ENCODE measurements around the gene SPACA5. TPM values are rescaled to one million over a fixed set of nuclear protein-coding genes. Genes with fewer than 3 reads are reported as not detected.

The SPACA5 gene
- polyA plus RNA-seq, 1 donor (not counting 4 experiments of a cell fraction or from before 2014, with no cell fraction given): not detected

DNA sequence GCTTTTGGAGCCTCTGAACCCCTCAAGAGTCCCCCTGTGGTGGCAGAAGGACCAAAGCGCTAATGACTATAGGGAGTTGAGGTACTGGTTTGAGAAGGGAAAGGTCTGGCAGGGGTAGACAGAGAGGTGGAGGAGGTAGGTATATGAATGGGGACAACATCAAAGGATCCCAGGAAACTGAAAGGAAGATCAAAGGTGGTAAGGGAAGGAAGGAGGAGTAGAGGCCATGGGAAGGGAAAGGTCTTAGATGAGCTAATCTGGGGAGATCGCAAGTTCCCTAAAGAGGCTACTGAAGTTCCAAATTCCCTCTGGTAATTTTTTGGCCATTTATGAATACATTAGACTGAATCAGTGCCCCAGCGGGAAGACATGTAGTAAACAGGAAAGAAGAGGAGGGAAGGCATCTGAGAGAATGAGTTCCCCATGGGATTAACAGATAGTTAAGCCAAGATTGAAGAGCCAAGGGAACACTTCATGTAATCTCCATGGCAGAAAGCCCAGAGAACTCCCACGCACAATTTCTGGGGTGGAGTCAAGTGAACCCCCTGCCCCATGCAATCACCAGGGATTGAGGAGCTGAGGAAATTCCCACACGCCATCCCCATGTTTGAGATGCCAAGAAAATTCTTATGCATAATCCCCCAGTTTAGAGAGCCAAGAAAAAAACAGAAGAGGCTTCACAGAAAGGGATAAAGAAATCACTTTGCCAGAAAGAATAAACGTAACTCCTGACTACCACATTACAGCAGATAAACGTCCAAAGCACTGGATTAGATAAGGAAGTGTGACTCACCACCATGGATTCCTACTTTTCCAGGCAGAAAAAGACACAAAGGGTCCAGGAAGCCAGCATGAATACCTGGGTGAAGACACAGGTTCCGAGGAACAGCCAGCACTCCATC is 38.9 kb downstream of the SPACA5 start:
- Histone ChIP-seq H4K20me1 (ENCODE audit: control insufficient read depth, extremely low read depth, insufficient read depth, low read length) (no peaks in the 10 kb centered on the region), H3K4me1 (ENCODE audit: control insufficient read depth, extremely low read depth, insufficient read depth, low read length) (peaks cover 10% of the 10 kb centered on the region), H3K9me1 (ENCODE audit: control insufficient read depth, extremely low read depth, insufficient read depth, low read length) (no peaks in the 10 kb centered on the region), H3K9me3 (ENCODE audit: control insufficient read depth, low read depth, low read length) (no peaks in the 10 kb centered on the region), H3K4me3 (ENCODE audit: control insufficient read depth in 2 of 3, extremely low read depth in 1 of 3, insufficient read depth in 2 of 3, low read depth in 1 of 3, low read length in 3 of 3) (no peak overlapping the region), H3K9ac (ENCODE audit: control insufficient read depth, extremely low read depth, insufficient read depth, low read length) (no peak overlapping the region), H3K79me2 (ENCODE audit: control insufficient read depth, insufficient read depth, low read length) (no peaks in the 10 kb centered on the region), H3K27ac (ENCODE audit: control insufficient read depth, insufficient read depth, low read length) (peak overlapping the region; percentile 54), H2AFZ (ENCODE audit: control insufficient read depth, low read length) (no peak overlapping the region), H3K36me3 (ENCODE audit: control insufficient read depth in 2 of 2, extremely low read depth in 1 of 2, insufficient read depth in 2 of 2, low read length in 2 of 2) (no peaks in the 10 kb centered on the region), H3K27me3 (ENCODE audit: control insufficient read depth, extremely low read depth, insufficient read depth, low read length) (no peaks in the 10 kb centered on the region), H3K4me2 (ENCODE audit: control insufficient read depth, extremely low read depth, insufficient read depth, low read depth, low read length) (peak overlapping the region; percentile 61)
- TF ChIP-seq, protein P1, sequence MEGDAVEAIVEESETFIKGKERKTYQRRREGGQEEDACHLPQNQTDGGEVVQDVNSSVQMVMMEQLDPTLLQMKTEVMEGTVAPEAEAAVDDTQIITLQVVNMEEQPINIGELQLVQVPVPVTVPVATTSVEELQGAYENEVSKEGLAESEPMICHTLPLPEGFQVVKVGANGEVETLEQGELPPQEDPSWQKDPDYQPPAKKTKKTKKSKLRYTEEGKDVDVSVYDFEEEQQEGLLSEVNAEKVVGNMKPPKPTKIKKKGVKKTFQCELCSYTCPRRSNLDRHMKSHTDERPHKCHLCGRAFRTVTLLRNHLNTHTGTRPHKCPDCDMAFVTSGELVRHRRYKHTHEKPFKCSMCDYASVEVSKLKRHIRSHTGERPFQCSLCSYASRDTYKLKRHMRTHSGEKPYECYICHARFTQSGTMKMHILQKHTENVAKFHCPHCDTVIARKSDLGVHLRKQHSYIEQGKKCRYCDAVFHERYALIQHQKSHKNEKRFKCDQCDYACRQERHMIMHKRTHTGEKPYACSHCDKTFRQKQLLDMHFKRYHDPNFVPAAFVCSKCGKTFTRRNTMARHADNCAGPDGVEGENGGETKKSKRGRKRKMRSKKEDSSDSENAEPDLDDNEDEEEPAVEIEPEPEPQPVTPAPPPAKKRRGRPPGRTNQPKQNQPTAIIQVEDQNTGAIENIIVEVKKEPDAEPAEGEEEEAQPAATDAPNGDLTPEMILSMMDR (optimal IDR thresholded peaks at IDR 0.05 in 1 of 3, IDR thresholded peaks at IDR 0.05 in 1 of 3, conservative IDR thresholded peaks at IDR 0.05 in 1 of 3; ENCODE audit: extremely low read depth in 1 of 3, insufficient read depth in 2 of 3, low read length in 3 of 3): no peak
- no peak for TF ChIP-seq EZH2 (IDR thresholded peaks at IDR 0.05; ENCODE audit: low read length)
- no peak for FAIRE-seq
- peak; percentile 26 for DNase-seq (ENCODE audit: low read depth, low spot score)
- dilution Hi-C loops (cut with MboI; ENCODE audit: extremely low pct_ligation_motif_present, low sequenced_read_pairs): no loop called here

DNA sequence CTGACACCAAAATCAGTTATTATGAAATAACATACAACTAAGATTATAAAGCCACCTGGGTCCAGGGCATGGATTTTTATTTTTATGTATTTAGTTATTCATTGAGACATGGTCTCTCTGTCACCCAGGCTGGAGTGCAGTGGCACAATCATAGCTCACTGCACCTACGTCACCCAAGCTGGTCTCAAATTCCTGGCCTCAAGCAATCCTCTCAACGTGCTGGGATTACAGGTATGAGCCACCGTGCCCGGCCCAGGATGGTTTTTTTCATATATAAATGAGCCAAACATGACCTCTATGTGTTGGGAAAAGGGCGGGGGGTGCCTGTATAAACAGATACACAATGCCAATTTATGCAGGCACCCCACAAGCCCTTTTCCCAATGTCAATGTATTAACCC is 40.1 kb downstream of the SPACA5 start:
- H3K36me3 ChIP-seq (ENCODE audit: control insufficient read depth in 2 of 2, extremely low read depth in 1 of 2, insufficient read depth in 2 of 2, low read length in 2 of 2): no peaks in the 10 kb centered on the region
- no peaks in the 10 kb centered on the region for H4K20me1 ChIP-seq (ENCODE audit: control insufficient read depth, extremely low read depth, insufficient read depth, low read length)
- no peaks in the 10 kb centered on the region for H3K9me1 ChIP-seq (ENCODE audit: control insufficient read depth, extremely low read depth, insufficient read depth, low read length)
- no peak overlapping the region for H3K27ac ChIP-seq (ENCODE audit: control insufficient read depth, insufficient read depth, low read length)
- TF ChIP-seq, protein P1 (optimal IDR thresholded peaks at IDR 0.05 in 1 of 3, IDR thresholded peaks at IDR 0.05 in 1 of 3, conservative IDR thresholded peaks at IDR 0.05 in 1 of 3; ENCODE audit: extremely low read depth in 1 of 3, insufficient read depth in 2 of 3, low read length in 3 of 3): no peak
- no peak for TF ChIP-seq EZH2 (IDR thresholded peaks at IDR 0.05; ENCODE audit: low read length)
- dilution Hi-C loops (cut with MboI; ENCODE audit: extremely low pct_ligation_motif_present, low sequenced_read_pairs): no loop called here
- H3K4me1 ChIP-seq (ENCODE audit: control insufficient read depth, extremely low read depth, insufficient read depth, low read length): peaks cover 10% of the 10 kb centered on the region
- FAIRE-seq: no peak
- no peak overlapping the region for H3K4me2 ChIP-seq (ENCODE audit: control insufficient read depth, extremely low read depth, insufficient read depth, low read depth, low read length)
- no peaks in the 10 kb centered on the region for H3K27me3 ChIP-seq (ENCODE audit: control insufficient read depth, extremely low read depth, insufficient read depth, low read length)
- no peak for DNase-seq (ENCODE audit: low read depth, low spot score)
- no peaks in the 10 kb centered on the region for H3K9me3 ChIP-seq (ENCODE audit: control insufficient read depth, low read depth, low read length)
- no peaks in the 10 kb centered on the region for H3K79me2 ChIP-seq (ENCODE audit: control insufficient read depth, insufficient read depth, low read length)
- H2AFZ ChIP-seq (ENCODE audit: control insufficient read depth, low read length): no peak overlapping the region
- H3K9ac ChIP-seq (ENCODE audit: control insufficient read depth, extremely low read depth, insufficient read depth, low read length): no peak overlapping the region
- no peak overlapping the region for H3K4me3 ChIP-seq (ENCODE audit: control insufficient read depth in 2 of 3, extremely low read depth in 1 of 3, insufficient read depth in 2 of 3, low read depth in 1 of 3, low read length in 3 of 3)

All from keratinocyte (primary cell).